Liver (tissue), 9 donors: Measurements from ENCODE around the gene ZC3H18. TPM values are rescaled to one million over a fixed set of nuclear protein-coding genes. Genes with fewer than 3 reads are reported as not detected.

Experiments
- DNase-seq: peaks from one replicate; pipeline ENCODE4 v3.0.0-alpha.2; 2017; ENCODE audit warnings: low spot score
- H3K27ac ChIP-seq, 2 donors: one replicate each; pipeline ENCODE4 v1.7.0; 2013; ENCODE audit warnings: inconsistent platforms in 2 of 2, low read length in 2 of 2, control low read depth in 1 of 2, low read depth in 1 of 2, mild to moderate bottlenecking in 1 of 2
- H3K27me3 ChIP-seq, 4 donors: one replicate each; pipeline versions ENCODE4 v1.6.1 to v1.7.0; 2013; ENCODE audit warnings: low read length in 3 of 4, inconsistent platforms in 1 of 4, mild to moderate bottlenecking in 1 of 4, moderate library complexity in 1 of 4; ENCODE audit not compliant: control insufficient read depth in 4 of 4, insufficient read depth in 4 of 4
- H3K36me3 ChIP-seq, 4 donors: one replicate each; pipeline versions ENCODE4 v1.6.1 to v1.7.0; 2013; ENCODE audit warnings: low read length in 3 of 4, mild to moderate bottlenecking in 3 of 4, low read depth in 1 of 4, moderate library complexity in 1 of 4; ENCODE audit not compliant: control insufficient read depth in 4 of 4, insufficient read depth in 3 of 4
- H3K4me1 ChIP-seq, 4 donors: one replicate each; pipeline versions ENCODE4 v1.6.1 to v1.7.0; 2013; ENCODE audit warnings: low read length in 3 of 4, mild to moderate bottlenecking in 3 of 4, moderate library complexity in 1 of 4; ENCODE audit not compliant: control insufficient read depth in 4 of 4, insufficient read depth in 4 of 4
- H3K4me3 ChIP-seq, 3 donors: one replicate each; pipeline versions ENCODE4 v1.6.1 to v1.7.0; 2013; ENCODE audit warnings: low read length in 3 of 3, control low read depth in 1 of 3, low read depth in 1 of 3, mild to moderate bottlenecking in 1 of 3
- H3K9ac ChIP-seq, 2 donors: one replicate each; pipeline ENCODE4 v1.7.0; 2013; ENCODE audit warnings: low read length in 2 of 2, mild to moderate bottlenecking in 2 of 2, moderate library complexity in 2 of 2, control low read depth in 1 of 2, low read depth in 1 of 2
- H3K9me3 ChIP-seq, 4 donors: one replicate each; pipeline versions ENCODE4 v1.6.1 to v1.7.0; 2013; ENCODE audit warnings: low read length in 3 of 4; ENCODE audit not compliant: control insufficient read depth in 4 of 4
- EGR1 ChIP-seq, 2 donors: IDR thresholded peaks; 2 replicates each; pipeline ENCODE4 v1.6.1; 2016 to 2018; ENCODE audit warnings: antibody characterized with exemption in 2 of 2, low read depth in 2 of 2
- FOXA1 ChIP-seq: IDR thresholded peaks from 2 replicates; pipeline ENCODE4 v1.6.1; 2016; ENCODE audit warnings: antibody characterized with exemption
- FOXA2 ChIP-seq: IDR thresholded peaks from 2 replicates; pipeline ENCODE4 v1.6.1; 2016; ENCODE audit warnings: antibody characterized with exemption
- GABPA ChIP-seq, 2 donors: IDR thresholded peaks in 1 of 2; conservative IDR thresholded peaks in 1 of 2; 2 replicates each; pipeline ENCODE4 v1.6.1; 2016; ENCODE audit warnings: antibody characterized with exemption in 2 of 2, mild to moderate bottlenecking in 1 of 2, moderate library complexity in 1 of 2
- HNF4A ChIP-seq, 2 donors: conservative IDR thresholded peaks; 2 replicates each; pipeline ENCODE4 v1.6.1; 2016; ENCODE audit warnings: antibody characterized with exemption in 2 of 2, mild to moderate bottlenecking in 2 of 2
- HNF4G ChIP-seq: IDR thresholded peaks from 2 replicates; pipeline ENCODE4 v1.6.1; 2016; ENCODE audit warnings: antibody characterized with exemption
- JUND ChIP-seq, 2 donors: IDR thresholded peaks; 2 replicates each; pipeline ENCODE4 v1.6.1; 2016; ENCODE audit warnings: antibody characterized with exemption in 2 of 2
- NR2F2 ChIP-seq: IDR thresholded peaks from 2 replicates; pipeline ENCODE4 v1.6.1; 2016; ENCODE audit warnings: antibody characterized with exemption
- RAD21 ChIP-seq, 2 donors: IDR thresholded peaks; 2 replicates each; pipeline ENCODE4 v1.6.1; 2016; ENCODE audit warnings: antibody characterized with exemption in 2 of 2, mild to moderate bottlenecking in 2 of 2
- RXRA ChIP-seq, 2 donors: IDR thresholded peaks; 2 replicates each; pipeline ENCODE4 v1.6.1; 2017 to 2018; ENCODE audit warnings: antibody characterized with exemption in 2 of 2, mild to moderate bottlenecking in 1 of 2
- SP1 ChIP-seq: IDR thresholded peaks from 2 replicates; pipeline ENCODE4 v1.6.1; 2018; ENCODE audit warnings: antibody characterized with exemption, mild to moderate bottlenecking
- TAF1 ChIP-seq: conservative IDR thresholded peaks from 2 replicates; pipeline ENCODE4 v1.6.1; 2016; ENCODE audit warnings: antibody characterized with exemption, mild to moderate bottlenecking
- YY1 ChIP-seq: IDR thresholded peaks from 2 replicates; pipeline ENCODE4 v1.6.1; 2016; ENCODE audit warnings: antibody characterized with exemption, mild to moderate bottlenecking
- WGBS: extraction: QIAGEN DNeasy Blood & Tissue Kit; methylation state at CpG from one replicate; pipeline ENCODE4 v1.1.7; 2013; 5-methylcytosine and 5-hydroxymethylcytosine counted together
- polyA plus RNA-seq, 2 donors: library from polyadenylated mRNA; stranded (reverse) in 1 of 2; unstranded in 1 of 2; fragments of 200-250 nt in 1 of 2; fragments of >200 nt in 1 of 2; fragmentation: Nextera tagmentation in 1 of 2; extraction: Ambion mirVana in 1 of 2; gene quantifications; one replicate each; pipeline versions ENCODE4 v1.2.1 to v1.2.3, GENCODE V29; 2013 to 2015
- total RNA-seq, 2 donors: library from RNA; depleted of rRNA; stranded (reverse); fragments of >200 nt; gene quantifications; one replicate each; pipeline ENCODE4 v1.2.3, GENCODE V29; 2014
- TF ChIP-seq, protein P1 (sequence below): IDR thresholded peaks from 2 replicates; pipeline ENCODE4 v1.6.1; 2016; ENCODE audit warnings: antibody characterized with exemption
- TF ChIP-seq, protein P2 (sequence below): IDR thresholded peaks from 2 replicates; pipeline ENCODE4 v1.6.1; 2016; ENCODE audit warnings: antibody characterized with exemption
- TF ChIP-seq, protein P3 (sequence below): IDR thresholded peaks from 2 replicates; pipeline ENCODE4 v1.6.1; 2016; ENCODE audit warnings: antibody characterized with exemption
- TF ChIP-seq, protein P4 (sequence below): fragments of 150-350 bp; IDR thresholded peaks from 2 replicates; pipeline ENCODE4 v1.5.1; 2017; ENCODE audit warnings: improper control_type of control experiment, low read depth, low read length; ENCODE audit not compliant: missing input control
- TF ChIP-seq, protein P5 (sequence below): IDR thresholded peaks from 2 replicates; pipeline ENCODE4 v1.6.1; 2016; ENCODE audit warnings: antibody characterized with exemption, mild to moderate bottlenecking
- donor health status: healthy.
- donor health status: healthy.
- donor health status: healthy.
- donor health status: healthy.
- donor health status: healthy.

ZC3H18 gene
- total and polyA plus RNA-seq, 4 donors, result 10.2 to 10.9 (median 10.5) TPM

DNA sequence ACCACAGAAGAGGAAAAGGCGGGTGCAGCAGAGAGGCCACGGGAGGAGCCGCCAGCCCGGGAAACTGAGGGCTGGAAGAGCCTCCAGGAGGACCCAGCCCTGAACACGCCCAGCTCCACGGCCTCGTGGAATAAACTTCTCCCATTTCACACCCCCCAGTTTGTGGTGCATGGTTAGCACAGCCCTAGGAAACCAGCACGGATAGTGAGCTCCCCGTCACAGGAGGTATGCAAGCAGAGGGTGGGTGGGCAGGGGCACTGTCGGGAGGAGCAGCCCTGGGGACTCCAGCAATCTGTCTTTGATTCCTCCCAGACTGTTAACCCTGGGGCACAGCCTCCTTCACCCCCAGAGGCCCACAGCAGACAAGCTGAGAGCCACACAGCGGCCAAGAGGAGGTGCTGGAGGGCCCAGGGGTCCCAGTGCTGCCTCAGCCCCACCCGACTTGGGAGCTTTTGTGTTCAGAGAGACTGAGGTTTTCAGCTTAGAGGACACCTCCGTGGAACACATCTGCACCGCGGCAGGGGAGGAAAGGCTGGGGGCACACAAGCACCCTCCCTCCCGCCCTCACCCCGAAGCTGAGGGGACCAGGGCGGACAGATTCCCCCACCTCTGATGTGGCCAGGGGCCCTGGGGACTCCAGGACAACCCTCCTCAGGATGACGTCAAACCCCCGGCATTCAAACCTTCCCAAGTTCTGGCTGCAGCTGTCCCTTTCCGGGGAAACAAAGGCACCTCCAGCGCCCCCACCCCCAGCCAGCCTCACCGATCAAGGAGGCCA, 66.5 kb downstream of the ZC3H18 start:
- TF ChIP-seq TAF1, result no peak
- TF ChIP-seq, protein P1, sequence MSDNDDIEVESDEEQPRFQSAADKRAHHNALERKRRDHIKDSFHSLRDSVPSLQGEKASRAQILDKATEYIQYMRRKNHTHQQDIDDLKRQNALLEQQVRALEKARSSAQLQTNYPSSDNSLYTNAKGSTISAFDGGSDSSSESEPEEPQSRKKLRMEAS, result no peak
- TF ChIP-seq EGR1 (IDR thresholded peaks at IDR 0.05; ENCODE audit: low read depth in 2 of 2), result no peak
- TF ChIP-seq HNF4G, result no peak
- TF ChIP-seq, protein P2, sequence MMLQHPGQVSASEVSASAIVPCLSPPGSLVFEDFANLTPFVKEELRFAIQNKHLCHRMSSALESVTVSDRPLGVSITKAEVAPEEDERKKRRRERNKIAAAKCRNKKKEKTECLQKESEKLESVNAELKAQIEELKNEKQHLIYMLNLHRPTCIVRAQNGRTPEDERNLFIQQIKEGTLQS, result no peak
- no peak for TF ChIP-seq RXRA (IDR thresholded peaks at IDR 0.05)
- TF ChIP-seq, protein P3, sequence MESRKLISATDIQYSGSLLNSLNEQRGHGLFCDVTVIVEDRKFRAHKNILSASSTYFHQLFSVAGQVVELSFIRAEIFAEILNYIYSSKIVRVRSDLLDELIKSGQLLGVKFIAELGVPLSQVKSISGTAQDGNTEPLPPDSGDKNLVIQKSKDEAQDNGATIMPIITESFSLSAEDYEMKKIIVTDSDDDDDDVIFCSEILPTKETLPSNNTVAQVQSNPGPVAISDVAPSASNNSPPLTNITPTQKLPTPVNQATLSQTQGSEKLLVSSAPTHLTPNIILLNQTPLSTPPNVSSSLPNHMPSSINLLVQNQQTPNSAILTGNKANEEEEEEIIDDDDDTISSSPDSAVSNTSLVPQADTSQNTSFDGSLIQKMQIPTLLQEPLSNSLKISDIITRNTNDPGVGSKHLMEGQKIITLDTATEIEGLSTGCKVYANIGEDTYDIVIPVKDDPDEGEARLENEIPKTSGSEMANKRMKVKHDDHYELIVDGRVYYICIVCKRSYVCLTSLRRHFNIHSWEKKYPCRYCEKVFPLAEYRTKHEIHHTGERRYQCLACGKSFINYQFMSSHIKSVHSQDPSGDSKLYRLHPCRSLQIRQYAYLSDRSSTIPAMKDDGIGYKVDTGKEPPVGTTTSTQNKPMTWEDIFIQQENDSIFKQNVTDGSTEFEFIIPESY, result no peak
- TF ChIP-seq SP1, result no peak
- TF ChIP-seq NR2F2, result no peak
- TF ChIP-seq YY1, result no peak
- TF ChIP-seq FOXA1, result no peak
- TF ChIP-seq, protein P4, sequence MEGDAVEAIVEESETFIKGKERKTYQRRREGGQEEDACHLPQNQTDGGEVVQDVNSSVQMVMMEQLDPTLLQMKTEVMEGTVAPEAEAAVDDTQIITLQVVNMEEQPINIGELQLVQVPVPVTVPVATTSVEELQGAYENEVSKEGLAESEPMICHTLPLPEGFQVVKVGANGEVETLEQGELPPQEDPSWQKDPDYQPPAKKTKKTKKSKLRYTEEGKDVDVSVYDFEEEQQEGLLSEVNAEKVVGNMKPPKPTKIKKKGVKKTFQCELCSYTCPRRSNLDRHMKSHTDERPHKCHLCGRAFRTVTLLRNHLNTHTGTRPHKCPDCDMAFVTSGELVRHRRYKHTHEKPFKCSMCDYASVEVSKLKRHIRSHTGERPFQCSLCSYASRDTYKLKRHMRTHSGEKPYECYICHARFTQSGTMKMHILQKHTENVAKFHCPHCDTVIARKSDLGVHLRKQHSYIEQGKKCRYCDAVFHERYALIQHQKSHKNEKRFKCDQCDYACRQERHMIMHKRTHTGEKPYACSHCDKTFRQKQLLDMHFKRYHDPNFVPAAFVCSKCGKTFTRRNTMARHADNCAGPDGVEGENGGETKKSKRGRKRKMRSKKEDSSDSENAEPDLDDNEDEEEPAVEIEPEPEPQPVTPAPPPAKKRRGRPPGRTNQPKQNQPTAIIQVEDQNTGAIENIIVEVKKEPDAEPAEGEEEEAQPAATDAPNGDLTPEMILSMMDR, result no peak
- TF ChIP-seq HNF4A (conservative IDR thresholded peaks at IDR 0.05), result no peak
- no peak for TF ChIP-seq GABPA (IDR thresholded peaks at IDR 0.05 in 1 of 2, conservative IDR thresholded peaks at IDR 0.05 in 1 of 2)
- TF ChIP-seq, protein P5, sequence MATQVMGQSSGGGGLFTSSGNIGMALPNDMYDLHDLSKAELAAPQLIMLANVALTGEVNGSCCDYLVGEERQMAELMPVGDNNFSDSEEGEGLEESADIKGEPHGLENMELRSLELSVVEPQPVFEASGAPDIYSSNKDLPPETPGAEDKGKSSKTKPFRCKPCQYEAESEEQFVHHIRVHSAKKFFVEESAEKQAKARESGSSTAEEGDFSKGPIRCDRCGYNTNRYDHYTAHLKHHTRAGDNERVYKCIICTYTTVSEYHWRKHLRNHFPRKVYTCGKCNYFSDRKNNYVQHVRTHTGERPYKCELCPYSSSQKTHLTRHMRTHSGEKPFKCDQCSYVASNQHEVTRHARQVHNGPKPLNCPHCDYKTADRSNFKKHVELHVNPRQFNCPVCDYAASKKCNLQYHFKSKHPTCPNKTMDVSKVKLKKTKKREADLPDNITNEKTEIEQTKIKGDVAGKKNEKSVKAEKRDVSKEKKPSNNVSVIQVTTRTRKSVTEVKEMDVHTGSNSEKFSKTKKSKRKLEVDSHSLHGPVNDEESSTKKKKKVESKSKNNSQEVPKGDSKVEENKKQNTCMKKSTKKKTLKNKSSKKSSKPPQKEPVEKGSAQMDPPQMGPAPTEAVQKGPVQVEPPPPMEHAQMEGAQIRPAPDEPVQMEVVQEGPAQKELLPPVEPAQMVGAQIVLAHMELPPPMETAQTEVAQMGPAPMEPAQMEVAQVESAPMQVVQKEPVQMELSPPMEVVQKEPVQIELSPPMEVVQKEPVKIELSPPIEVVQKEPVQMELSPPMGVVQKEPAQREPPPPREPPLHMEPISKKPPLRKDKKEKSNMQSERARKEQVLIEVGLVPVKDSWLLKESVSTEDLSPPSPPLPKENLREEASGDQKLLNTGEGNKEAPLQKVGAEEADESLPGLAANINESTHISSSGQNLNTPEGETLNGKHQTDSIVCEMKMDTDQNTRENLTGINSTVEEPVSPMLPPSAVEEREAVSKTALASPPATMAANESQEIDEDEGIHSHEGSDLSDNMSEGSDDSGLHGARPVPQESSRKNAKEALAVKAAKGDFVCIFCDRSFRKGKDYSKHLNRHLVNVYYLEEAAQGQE, result no peak
- TF ChIP-seq FOXA2, result no peak
- TF ChIP-seq RAD21 (IDR thresholded peaks at IDR 0.05), result no peak
- TF ChIP-seq JUND (IDR thresholded peaks at IDR 0.05), result no peak
- Histone ChIP-seq H3K4me1 (peaks cover 0 to 4% (median 0%) of the 10 kb centered on the region in 4 donors), H3K36me3 (peaks cover 0 to 9% (median 3%) of the 10 kb centered on the region in 4 donors), H3K9ac (no peak overlapping the region), H3K27me3 (peaks cover 0 to 3% (median under 1%) of the 10 kb centered on the region in 4 donors), H3K4me3 (no peak overlapping the region), H3K27ac (no peak overlapping the region), H3K9me3 (no peaks in the 10 kb centered on the region)
- DNase-seq, result no peak
- 82% methylated on average over 23 of the region's 23 CpGs for WGBS
